NCI-H1417 (cell line): ENCODE measurements around the gene CD247.

ENCODE experiments used
- DNase-seq, 3 experiments: peaks; one replicate each; lab custom pipeline; 2025; lab: John Stamatoyannopoulos, UW

Gene CD247

DNA sequence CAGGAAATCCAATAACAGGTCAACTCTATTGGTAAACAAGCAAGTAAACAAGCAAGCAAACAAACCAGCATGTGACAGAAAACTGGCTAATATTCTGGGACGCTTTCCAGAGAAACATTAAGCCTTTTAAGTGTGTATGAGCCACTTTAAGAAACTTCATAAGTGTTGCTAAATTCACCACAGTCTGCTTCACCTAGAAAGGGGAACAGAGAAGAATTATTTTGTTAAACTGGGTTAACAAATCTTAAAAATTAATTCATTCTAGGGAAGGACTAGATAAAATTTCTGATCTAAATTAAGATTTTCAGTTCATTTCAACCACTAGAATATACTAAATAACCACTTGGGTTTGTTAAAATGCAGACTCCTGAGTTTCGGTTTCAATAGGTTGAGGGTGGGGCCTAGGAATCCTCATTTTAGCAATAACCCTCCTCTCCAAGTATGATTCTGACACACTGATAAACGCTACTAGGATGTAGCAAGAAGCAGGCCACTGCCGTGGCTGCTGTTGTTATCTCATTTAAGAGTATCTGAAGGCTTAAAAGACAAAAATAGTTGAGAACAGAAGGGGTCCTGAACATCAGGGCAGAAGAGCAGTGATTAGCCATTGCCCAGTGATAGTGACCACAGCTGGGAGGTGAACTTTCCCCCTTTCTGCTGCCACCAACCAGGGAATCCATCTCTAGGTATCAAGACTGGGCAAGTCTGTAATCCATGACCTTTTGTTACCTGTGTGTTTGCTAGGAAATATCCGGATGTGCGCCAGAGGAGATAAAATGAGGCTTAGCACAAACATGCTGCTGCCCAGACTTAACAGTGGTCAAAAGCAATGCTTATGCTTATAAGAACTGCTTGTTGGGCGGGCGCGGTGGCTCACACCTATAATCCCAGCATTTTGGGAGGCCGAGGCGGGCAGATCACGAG, 24.0 kb upstream of the CD247 start:
- DNase-seq: no peak

DNA sequence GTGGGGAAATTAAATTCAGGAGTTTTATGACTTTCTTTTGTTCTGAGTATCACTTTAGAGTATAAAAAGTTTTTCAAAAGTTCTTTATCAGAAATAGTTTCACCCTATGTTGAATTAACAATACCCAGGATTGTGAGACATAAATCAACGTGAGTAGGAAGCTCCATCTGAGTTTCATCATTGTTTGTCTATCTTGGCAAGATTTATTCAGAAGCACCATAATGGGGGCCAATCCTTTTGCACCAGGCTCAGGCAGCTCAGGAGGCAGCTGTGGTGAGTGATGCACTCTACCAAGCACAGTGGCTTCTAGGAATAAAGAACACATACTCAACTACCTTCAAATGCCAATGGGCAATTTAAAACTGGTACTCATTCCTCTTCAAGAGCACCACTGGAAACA, 23.3 kb upstream of the CD247 start:
- no peak for DNase-seq

DNA sequence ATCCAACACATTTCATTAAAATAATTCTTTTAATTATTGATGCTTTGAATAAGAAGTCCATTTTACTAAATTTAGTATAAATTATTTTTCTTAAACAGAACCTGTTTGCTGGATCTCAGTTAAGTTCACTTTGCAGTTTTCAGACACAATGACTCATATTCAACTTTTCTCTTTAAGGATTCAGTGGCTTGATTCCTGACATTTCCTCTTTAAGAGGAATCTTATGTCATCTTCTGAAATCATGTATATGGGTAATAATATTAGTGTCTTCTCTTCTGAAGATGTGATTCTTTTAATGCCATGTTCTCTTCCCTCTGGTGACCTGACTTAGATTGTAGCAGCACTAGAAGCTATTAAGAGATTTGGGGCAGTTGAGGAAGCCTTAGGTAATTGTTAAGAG, 22.7 kb upstream of the CD247 start:
- peak in 1 of 3 experiments; percentile 22 for DNase-seq

DNA sequence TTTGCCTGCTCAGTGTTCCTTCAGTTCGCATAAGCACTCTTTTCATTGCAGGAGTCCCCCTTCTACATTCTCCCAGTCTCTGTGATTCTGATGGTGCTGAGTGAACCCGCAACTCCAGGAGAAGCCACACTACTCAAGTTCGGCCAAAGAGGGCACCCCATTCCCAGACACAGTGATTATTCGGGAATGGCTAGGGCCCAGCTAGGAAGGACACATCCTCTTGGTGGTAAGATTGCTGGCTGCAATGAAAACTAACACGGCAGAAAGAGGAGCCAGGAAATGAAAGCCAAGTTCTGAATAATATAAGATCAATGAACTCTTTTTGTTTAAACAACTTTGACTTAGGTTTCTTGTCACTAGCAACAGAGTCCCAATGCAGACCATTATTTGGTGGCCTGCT, 20.3 kb upstream of the CD247 start:
- DNase-seq: no peak

DNA sequence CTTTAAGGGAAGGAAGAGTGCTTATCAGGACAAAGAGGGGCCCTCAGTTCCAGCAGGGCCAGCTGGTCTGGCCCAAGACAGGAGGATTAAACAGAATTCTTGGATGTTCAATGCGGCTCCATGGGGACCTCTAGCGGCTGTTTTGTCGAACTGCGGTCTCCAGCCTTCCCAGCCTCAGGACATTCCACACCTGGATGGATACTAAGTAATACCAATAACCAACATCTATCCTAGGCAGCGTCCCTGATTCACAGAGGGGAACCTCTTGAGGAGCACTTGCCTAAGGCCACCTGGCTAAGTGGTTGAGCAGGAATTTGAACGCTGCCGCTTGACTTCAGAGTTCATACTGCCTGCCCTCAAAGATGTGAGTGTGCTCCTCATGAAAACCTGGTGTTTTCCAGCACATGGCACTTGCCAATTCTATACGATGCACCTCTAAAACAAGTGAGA, 15.5 kb upstream of the CD247 start:
- DNase-seq: peak; percentile 64 to 94 (median 82)

DNA sequence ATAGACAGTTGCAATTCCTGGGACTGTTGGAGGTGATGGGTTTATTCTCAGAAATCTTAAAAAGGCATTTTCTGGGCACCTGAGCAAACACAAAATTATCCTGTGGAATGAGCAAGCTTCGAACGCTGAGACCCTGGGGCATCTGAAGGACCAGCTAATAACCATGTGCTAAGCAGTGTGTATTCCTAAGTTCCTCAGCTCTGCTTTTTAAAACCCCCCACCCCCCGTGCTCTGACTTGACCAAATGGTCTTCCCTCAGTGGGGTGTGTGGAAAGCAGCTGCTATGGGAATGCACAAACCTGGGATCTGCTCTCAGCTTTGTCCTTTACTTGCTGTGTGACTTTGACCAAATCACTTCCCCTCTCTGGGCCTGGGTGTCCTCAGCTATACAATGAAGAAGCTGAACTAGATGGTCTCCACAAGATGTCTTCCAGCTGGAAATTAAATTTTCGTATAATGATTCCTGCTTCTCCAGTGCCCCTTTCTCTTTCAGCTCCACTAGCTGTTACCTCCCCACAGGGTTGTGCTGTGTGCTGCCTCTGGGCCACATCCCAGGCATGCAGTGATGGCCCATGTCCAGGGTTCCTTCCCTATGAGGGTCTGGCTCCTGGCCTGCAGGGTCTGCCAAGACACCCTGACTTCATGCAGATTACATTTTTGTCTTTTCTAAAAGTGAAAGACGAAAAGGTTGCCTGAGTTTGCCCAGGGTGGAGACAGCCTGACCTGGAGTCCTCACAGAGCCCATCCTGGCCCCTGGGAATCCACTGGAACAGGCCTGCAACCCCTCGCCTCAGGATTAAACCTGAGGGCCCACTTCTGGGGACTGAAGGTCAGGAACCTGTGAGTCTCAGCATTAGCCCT, 14.9 kb upstream of the CD247 start:
- DNase-seq: no peak

GRCh38 chr1:167532375-167532774, 14.0 kb upstream of the CD247 start:
- no peak for DNase-seq

- DNase-seq: peak in 1 of 3 experiments; percentile 7
Observed at GRCh38 chr1:167529829-167530474, 11.6 kb upstream of the CD247 start.

DNA sequence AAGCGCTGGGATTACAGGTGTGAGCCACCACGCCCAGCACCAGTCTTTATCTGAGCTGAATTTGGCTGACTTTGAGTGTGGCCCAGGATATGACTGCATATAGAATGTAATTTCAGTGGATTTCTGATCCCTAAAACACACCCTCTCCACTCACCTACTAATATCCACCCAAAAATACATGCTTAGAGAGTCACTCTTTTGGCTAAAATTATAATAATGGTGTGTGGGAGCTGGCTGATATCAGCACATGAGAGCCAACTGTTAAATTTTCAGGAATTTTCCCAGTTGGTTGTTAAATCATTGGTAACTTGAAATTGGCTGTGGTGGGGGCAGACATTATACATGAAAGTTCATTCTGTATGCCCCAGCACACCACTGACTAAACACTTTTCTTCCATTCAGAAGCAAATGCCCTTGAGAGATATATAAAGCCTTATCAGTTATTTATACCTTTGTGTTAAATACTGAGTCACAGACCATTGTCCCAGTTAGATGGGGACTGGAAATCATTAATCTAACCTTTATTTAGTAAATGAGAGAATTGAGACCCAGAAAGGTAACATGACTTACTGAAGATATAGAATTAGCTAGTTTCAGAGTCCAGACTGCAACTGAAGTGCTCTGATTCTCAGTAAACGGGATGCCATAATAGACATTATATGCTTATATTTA, 9.9 kb upstream of the CD247 start:
- DNase-seq: no peak

DNA sequence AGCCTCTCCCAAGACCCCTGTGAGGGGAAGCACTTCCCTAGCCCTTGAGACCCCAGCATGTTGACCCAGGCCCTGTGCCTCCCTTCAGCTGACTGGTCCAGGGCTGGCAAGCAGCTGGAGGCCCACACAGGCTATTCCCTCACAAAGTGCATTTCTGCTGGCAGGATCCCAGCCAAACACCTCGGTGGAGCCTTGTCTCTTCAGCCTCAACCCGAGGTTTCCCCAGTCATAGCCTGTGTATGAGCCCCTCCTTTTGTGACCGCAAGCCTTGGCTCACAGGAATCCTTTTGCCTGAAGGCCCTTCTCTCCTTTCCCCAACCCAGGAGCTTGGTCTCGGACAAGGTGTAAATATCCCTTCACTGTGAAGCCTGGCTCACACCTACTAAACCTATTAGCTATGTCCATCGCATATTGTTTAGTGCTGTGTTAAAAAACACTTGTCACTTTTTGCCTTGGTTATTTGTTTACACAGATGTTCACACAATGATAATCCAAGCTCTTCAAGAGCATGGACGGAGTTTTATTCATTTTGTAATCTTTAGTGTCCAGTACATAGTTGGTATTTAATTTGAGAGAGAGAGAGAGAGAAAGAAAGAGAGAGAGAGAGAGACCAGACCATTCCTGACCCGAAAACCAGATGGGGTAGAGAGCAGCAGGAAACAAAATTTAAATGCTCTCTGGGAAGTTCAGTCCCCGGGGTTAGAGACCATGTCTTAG, 8.5 kb upstream of the CD247 start:
- DNase-seq: no peak

DNA sequence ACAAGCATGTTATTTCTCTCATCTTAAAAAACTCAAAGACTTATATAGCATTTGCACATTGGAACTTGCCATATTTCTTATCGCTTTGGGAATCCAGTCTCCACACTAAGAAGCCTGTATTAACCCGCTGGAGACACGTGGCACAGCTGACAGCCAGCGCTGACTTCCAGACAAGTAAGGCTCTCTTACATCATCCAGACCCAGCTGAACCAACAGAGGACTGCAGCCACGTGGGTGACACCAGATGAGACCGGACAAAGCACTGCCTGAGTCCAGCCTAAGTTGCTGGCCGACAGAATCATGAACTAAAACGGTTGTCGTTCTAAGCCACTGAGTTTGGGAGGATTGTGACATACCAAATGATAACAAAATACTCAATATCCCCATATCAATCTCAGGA, 6.3 kb upstream of the CD247 start:
- no peak for DNase-seq

DNA sequence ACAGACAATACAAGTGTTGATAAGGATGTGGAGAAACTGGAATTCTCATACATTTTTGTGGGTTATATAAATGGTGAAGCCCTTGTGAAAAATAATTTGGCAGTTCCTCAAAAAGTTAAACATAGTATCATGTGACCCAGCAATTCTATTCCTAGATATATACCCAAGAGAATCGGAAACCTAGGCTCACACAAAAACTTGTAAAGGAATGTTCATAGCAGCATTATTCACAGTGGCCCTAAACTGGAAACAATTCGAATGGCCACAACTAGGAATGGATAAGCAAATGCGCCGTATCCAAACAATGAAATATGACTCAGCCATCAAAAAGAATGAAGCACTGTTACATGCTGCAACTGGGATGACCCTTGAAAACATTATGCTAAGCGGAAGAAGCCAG, 3.9 kb upstream of the CD247 start:
- no peak for DNase-seq

GRCh38 chr1:167520711-167521206, 2.4 kb upstream of the CD247 start:
- no peak for DNase-seq

- no peak for DNase-seq
Observed at GRCh38 chr1:167517535-167518330, 596 bp downstream of the CD247 start.

- DNase-seq: no peak
Observed at GRCh38 chr1:167516404-167517388, 1.6 kb downstream of the CD247 start.

GRCh38 chr1:167515893-167516321, 2.4 kb downstream of the CD247 start:
- DNase-seq: no peak

- DNase-seq: no peak
Observed at GRCh38 chr1:167515461-167515860, 2.9 kb downstream of the CD247 start.

DNA sequence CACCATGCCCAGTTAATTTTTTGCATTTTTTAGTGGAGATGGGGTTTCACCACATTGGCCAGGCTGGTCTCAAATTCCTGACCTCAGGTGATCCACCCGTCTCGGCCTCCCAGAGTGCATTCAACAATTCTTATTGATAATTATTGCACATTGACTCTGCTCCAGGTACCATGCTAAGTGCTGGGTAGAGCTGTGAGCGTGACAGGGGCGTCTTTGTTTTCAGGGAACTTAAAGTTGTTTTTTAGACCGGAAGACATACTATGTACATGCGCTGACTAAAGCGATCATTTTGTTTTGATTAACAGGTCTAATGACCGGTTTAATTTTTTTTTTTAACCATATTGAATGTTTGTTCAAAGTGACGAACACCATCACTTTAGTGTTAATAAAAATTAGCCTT, 4.0 kb downstream of the CD247 start:
- no peak for DNase-seq
